SK-N-SH (cell line): ENCODE data around the gene TNIP3.

ENCODE experiments used
- MAX ChIP-seq: IDR thresholded peaks from 2 replicates; pipeline ENCODE4 v1.4.0; 2012; ENCODE audit warnings: low read depth
- SIN3A ChIP-seq: IDR thresholded peaks from 2 replicates; pipeline ENCODE4 v1.6.1; 2012; ENCODE audit warnings: low read depth, mild to moderate bottlenecking, low read length, moderate library complexity, borderline replicate concordance
- TAF1 ChIP-seq: IDR thresholded peaks from 2 replicates; pipeline ENCODE4 v1.6.1; 2012; ENCODE audit warnings: low read depth, mild to moderate bottlenecking, low read length, moderate library complexity, borderline replicate concordance

- no peak for TF ChIP-seq MAX
- TF ChIP-seq SIN3A, result no peak
- TF ChIP-seq TAF1, result no peak
These were observed 17.6 kb downstream of the TNIP3 start for GRCh38 chr4:121146530-121146929.
